Mesendoderm (in vitro differentiated cells): ENCODE data around the gene LGALS1.
"Not testable (repeated sequence)": the region's sequence is repeated elsewhere in the genome, so short reads cannot be mapped to it uniquely, and the experiment has no call there.

ENCODE experiments used
- DNase-seq: peaks from one replicate; pipeline ENCODE4 v3.0.0; 2013
- H2AK5ac ChIP-seq: 2 replicates; pipeline ENCODE4 v1.6.1; 2013; ENCODE audit warnings: low read length, inconsistent platforms
- H2BK120ac ChIP-seq: 2 replicates; pipeline ENCODE4 v1.6.1; 2013; ENCODE audit warnings: low read depth, mild to moderate bottlenecking, low read length, moderate library complexity, mixed read lengths
- H2BK15ac ChIP-seq: replicated peaks from 2 replicates; pipeline ENCODE4 v1.6.1; 2013; ENCODE audit warnings: low read depth, mild to moderate bottlenecking, moderate library complexity
- H2BK5ac ChIP-seq: 2 replicates; pipeline ENCODE4 v1.6.1; 2013; ENCODE audit warnings: low read length, inconsistent platforms
- H3K18ac ChIP-seq: 2 replicates; pipeline ENCODE4 v1.6.1; 2013; ENCODE audit warnings: mild to moderate bottlenecking, low read length, mixed read lengths
- H3K23ac ChIP-seq: one replicate; pipeline ENCODE4 v1.6.1; 2013; ENCODE audit warnings: low read length
- H3K27ac ChIP-seq: 2 replicates; pipeline ENCODE4 v1.5.1; 2013; ENCODE audit warnings: low read depth, mild to moderate bottlenecking, inconsistent platforms, low read length, moderate library complexity
- H3K27me3 ChIP-seq: 2 replicates; pipeline ENCODE4 v1.6.1; 2013; ENCODE audit warnings: low read length, control low read depth, mild to moderate bottlenecking, inconsistent platforms; ENCODE audit not compliant: insufficient read depth, poor library complexity
- H3K36me3 ChIP-seq: 2 replicates; pipeline ENCODE4 v1.6.1; 2013; ENCODE audit warnings: low read length, inconsistent platforms; ENCODE audit not compliant: control insufficient read depth, insufficient read depth
- H3K4ac ChIP-seq: one replicate; pipeline ENCODE4 v1.6.1; 2013; ENCODE audit warnings: low read depth, mild to moderate bottlenecking, low read length, moderate library complexity
- H3K4me1 ChIP-seq: 2 replicates; pipeline ENCODE4 v1.6.1; 2013; ENCODE audit warnings: low read depth, low read length, inconsistent platforms; ENCODE audit not compliant: control insufficient read depth
- H3K4me2 ChIP-seq: 2 replicates; pipeline ENCODE4 v1.6.1; 2013; ENCODE audit warnings: low read length
- H3K4me3 ChIP-seq: 2 replicates; pipeline ENCODE4 v1.5.1; 2013; ENCODE audit warnings: mild to moderate bottlenecking, low read length
- H3K56ac ChIP-seq: one replicate; pipeline ENCODE4 v1.6.1; 2013; ENCODE audit warnings: low read length
- H3K79me1 ChIP-seq: 2 replicates; pipeline ENCODE4 v1.6.1; 2013; ENCODE audit warnings: low read length, inconsistent platforms
- H3K79me2 ChIP-seq: 2 replicates; pipeline ENCODE4 v1.6.1; 2013; ENCODE audit warnings: mild to moderate bottlenecking, low read length; ENCODE audit not compliant: control insufficient read depth, insufficient read depth
- H3K9ac ChIP-seq: 2 replicates; pipeline ENCODE4 v1.6.1; 2013; ENCODE audit warnings: low read length, inconsistent platforms
- H4K5ac ChIP-seq: one replicate; pipeline ENCODE4 v1.6.1; 2013; ENCODE audit warnings: low read length
- H4K8ac ChIP-seq: one replicate; pipeline ENCODE4 v1.6.1; 2013; ENCODE audit warnings: low read depth, mild to moderate bottlenecking, control low read depth, low read length, moderate library complexity
- WGBS: extraction: QIAGEN DNeasy Blood & Tissue Kit; methylation state at CpG from one replicate; pipeline ENCODE4 v1.1.7; 2013; ENCODE audit warnings: low lambda C conversion rate, missing lambda C conversion rate; ENCODE audit not compliant: insufficient coverage; ENCODE audit errors: extremely low coverage; 5-methylcytosine and 5-hydroxymethylcytosine counted together

Gene LGALS1

GRCh38 chr22:37650463-37651136 is 24.8 kb upstream of the LGALS1 start:
- H3K79me1 ChIP-seq, result no peaks in the 10 kb centered on the region
- no CpG with 5 or more reads among the region's 17 CpGs for WGBS
- no peaks in the 10 kb centered on the region for H3K27me3 ChIP-seq
- H2BK5ac ChIP-seq, result no peak overlapping the region
- DNase-seq, result no peak
- no peak overlapping the region for H3K4me3 ChIP-seq
- H3K56ac ChIP-seq, result no peak overlapping the region
- H2BK15ac ChIP-seq, result no peak overlapping the region
- no peak overlapping the region for H3K4me2 ChIP-seq
- no peak overlapping the region for H4K5ac ChIP-seq
- peaks cover 7% of the 10 kb centered on the region for H3K36me3 ChIP-seq
- H2AK5ac ChIP-seq, result no peak overlapping the region
- no peak overlapping the region for H3K23ac ChIP-seq
- no peak overlapping the region for H2BK120ac ChIP-seq
- no peak overlapping the region for H3K27ac ChIP-seq
- H3K4me1 ChIP-seq, result no peaks in the 10 kb centered on the region
- H3K4ac ChIP-seq, result no peak overlapping the region
- H3K9ac ChIP-seq, result no peak overlapping the region
- H4K8ac ChIP-seq, result no peak overlapping the region
- no peaks in the 10 kb centered on the region for H3K79me2 ChIP-seq
- no peak overlapping the region for H3K18ac ChIP-seq

GRCh38 chr22:37654563-37655251 is 20.7 kb upstream of the LGALS1 start:
- Histone ChIP-seq H3K4me2 (no peak overlapping the region), H4K8ac (no peak overlapping the region), H3K9ac (no peak overlapping the region), H3K36me3 (peaks cover 5% of the 10 kb centered on the region), H3K18ac (no peak overlapping the region), H3K27ac (no peak overlapping the region), H3K4ac (no peak overlapping the region), H2BK120ac (no peak overlapping the region), H2BK5ac (no peak overlapping the region), H2BK15ac (no peak overlapping the region), H3K56ac (no peak overlapping the region), H3K79me1 (peaks cover 7% of the 10 kb centered on the region), H3K4me3 (no peak overlapping the region), H3K27me3 (no peaks in the 10 kb centered on the region), H3K4me1 (peaks cover 4% of the 10 kb centered on the region), H4K5ac (no peak overlapping the region), H2AK5ac (no peak overlapping the region), H3K79me2 (peaks cover 7% of the 10 kb centered on the region), H3K23ac (no peak overlapping the region)
- no CpG with 5 or more reads among the region's 14 CpGs for WGBS
- no peak for DNase-seq

- no peak overlapping the region for H2BK120ac ChIP-seq
- peaks cover 4% of the 10 kb centered on the region for H3K36me3 ChIP-seq
- H3K23ac ChIP-seq, result no peak overlapping the region
- H3K4ac ChIP-seq, result no peak overlapping the region
- no peak overlapping the region for H3K18ac ChIP-seq
- no CpG with 5 or more reads among the region's 17 CpGs for WGBS
- no peak overlapping the region for H3K56ac ChIP-seq
- no peak overlapping the region for H3K27ac ChIP-seq
- no peak overlapping the region for H3K9ac ChIP-seq
- no peak overlapping the region for H3K4me2 ChIP-seq
- H3K4me3 ChIP-seq, result no peak overlapping the region
- no peak overlapping the region for H2AK5ac ChIP-seq
- H4K5ac ChIP-seq, result no peak overlapping the region
- no peaks in the 10 kb centered on the region for H3K27me3 ChIP-seq
- no peak for DNase-seq
- H2BK5ac ChIP-seq, result no peak overlapping the region
- no peak overlapping the region for H2BK15ac ChIP-seq
- peaks cover 12% of the 10 kb centered on the region for H3K79me2 ChIP-seq
- peaks cover 8% of the 10 kb centered on the region for H3K79me1 ChIP-seq
- H4K8ac ChIP-seq, result no peak overlapping the region
- peaks cover 4% of the 10 kb centered on the region for H3K4me1 ChIP-seq
These were observed 20.2 kb upstream of the LGALS1 start for GRCh38 chr22:37655252-37655563.

- Histone ChIP-seq H3K79me2 (peaks cover 25% of the 10 kb centered on the region), H3K79me1 (peaks cover 19% of the 10 kb centered on the region)
- H2BK5ac ChIP-seq, H3K4me3 ChIP-seq, H2BK120ac ChIP-seq, H3K4me1 ChIP-seq, H4K8ac ChIP-seq, H3K27ac ChIP-seq, H4K5ac ChIP-seq, H3K56ac ChIP-seq, H2BK15ac ChIP-seq, H3K23ac ChIP-seq, H2AK5ac ChIP-seq, DNase-seq, H3K36me3 ChIP-seq, H3K4me2 ChIP-seq, H3K4ac ChIP-seq, H3K27me3 ChIP-seq, H3K9ac ChIP-seq, H3K18ac ChIP-seq: not testable (repeated sequence)
- WGBS, result no CpG with 5 or more reads among the region's 4 CpGs
These were observed 18.9 kb upstream of the LGALS1 start for GRCh38 chr22:37656583-37656982.

- H3K56ac ChIP-seq, result no peak overlapping the region
- no peak overlapping the region for H3K4ac ChIP-seq
- no peak overlapping the region for H4K5ac ChIP-seq
- H3K79me2 ChIP-seq, result peaks cover 32% of the 10 kb centered on the region
- H3K4me2 ChIP-seq, result no peak overlapping the region
- H2BK15ac ChIP-seq, result no peak overlapping the region
- no peak overlapping the region for H2AK5ac ChIP-seq
- DNase-seq, result no peak
- no peak overlapping the region for H3K18ac ChIP-seq
- peak overlapping the region; percentile 67 for H3K9ac ChIP-seq
- peaks cover 4% of the 10 kb centered on the region for H3K4me1 ChIP-seq
- H2BK5ac ChIP-seq, result no peak overlapping the region
- no peaks in the 10 kb centered on the region for H3K36me3 ChIP-seq
- no peak overlapping the region for H3K23ac ChIP-seq
- no peak overlapping the region for H3K4me3 ChIP-seq
- no peaks in the 10 kb centered on the region for H3K27me3 ChIP-seq
- no CpG with 5 or more reads among the region's 6 CpGs for WGBS
- peaks cover 23% of the 10 kb centered on the region for H3K79me1 ChIP-seq
- H2BK120ac ChIP-seq, result no peak overlapping the region
- H3K27ac ChIP-seq, result no peak overlapping the region
- H4K8ac ChIP-seq, result no peak overlapping the region
These were observed 17.8 kb upstream of the LGALS1 start for GRCh38 chr22:37657590-37658132.
